Nephron (organoid): ENCODE measurements around the gene KCTD15.

Source experiments
- H3K27ac Mint-ChIP-seq, 3 experiments: 2 replicates each; pipeline ENCODE4 v1.8.0; 2020; ENCODE audit warnings: mixed read lengths in 3 of 3, mild to moderate bottlenecking in 2 of 3, moderate library complexity in 1 of 3
- H3K27me3 Mint-ChIP-seq: 2 replicates; pipeline ENCODE4 v1.8.0; 2021; ENCODE audit warnings: low read depth, mild to moderate bottlenecking, moderate library complexity, mixed read lengths
- H3K36me3 Mint-ChIP-seq: 2 replicates; pipeline ENCODE4 v1.8.0; 2020; ENCODE audit warnings: low read depth, mixed read lengths
- H3K4me1 Mint-ChIP-seq: 2 replicates; pipeline ENCODE4 v1.8.0; 2020; ENCODE audit warnings: mixed read lengths
- H3K4me3 Mint-ChIP-seq, 3 experiments: 2 replicates each; pipeline ENCODE4 v1.8.0; 2020; ENCODE audit warnings: mild to moderate bottlenecking in 3 of 3, mixed read lengths in 3 of 3, moderate library complexity in 2 of 3
- H3K9me3 Mint-ChIP-seq: 2 replicates; pipeline ENCODE4 v1.8.0; 2020; ENCODE audit warnings: mixed read lengths
- CTCF ChIP-seq, 3 experiments: fragments of 200-600 bp; sonication (generic); IDR thresholded peaks; one replicate each; pipeline ENCODE4 v1.5.0; 2021; ENCODE audit warnings: antibody characterized with exemption in 3 of 3; ENCODE audit not compliant: unreplicated experiment in 3 of 3

Gene KCTD15

GRCh38 chr19:33826521-33826920 is 29.9 kb downstream of the KCTD15 start:
- no peak for TF ChIP-seq CTCF (IDR thresholded peaks at IDR 0.05; ENCODE audit: unreplicated experiment in 3 of 3)
- no peaks in the 10 kb centered on the region for H3K4me1 Mint-ChIP-seq
- no peak overlapping the region for H3K27ac Mint-ChIP-seq
- peaks cover 27% of the 10 kb centered on the region for H3K27me3 Mint-ChIP-seq
- H3K4me3 Mint-ChIP-seq, result no peak overlapping the region
- no peaks in the 10 kb centered on the region for H3K36me3 Mint-ChIP-seq
- no peaks in the 10 kb centered on the region for H3K9me3 Mint-ChIP-seq

GRCh38 chr19:33828266-33829075 is 31.8 kb downstream of the KCTD15 start:
- no peaks in the 10 kb centered on the region for H3K4me1 Mint-ChIP-seq
- H3K4me3 Mint-ChIP-seq, result no peak overlapping the region
- H3K36me3 Mint-ChIP-seq, result no peaks in the 10 kb centered on the region
- no peak for TF ChIP-seq CTCF (IDR thresholded peaks at IDR 0.05; ENCODE audit: unreplicated experiment in 3 of 3)
- peaks cover 24% of the 10 kb centered on the region for H3K27me3 Mint-ChIP-seq
- H3K27ac Mint-ChIP-seq, result no peak overlapping the region
- no peaks in the 10 kb centered on the region for H3K9me3 Mint-ChIP-seq

- H3K4me3 Mint-ChIP-seq, result no peak overlapping the region
- H3K9me3 Mint-ChIP-seq, result no peaks in the 10 kb centered on the region
- H3K27me3 Mint-ChIP-seq, result peaks cover 20% of the 10 kb centered on the region
- no peaks in the 10 kb centered on the region for H3K36me3 Mint-ChIP-seq
- H3K27ac Mint-ChIP-seq, result no peak overlapping the region
- no peaks in the 10 kb centered on the region for H3K4me1 Mint-ChIP-seq
- no peak for TF ChIP-seq CTCF (IDR thresholded peaks at IDR 0.05; ENCODE audit: unreplicated experiment in 3 of 3)
Measured at GRCh38 chr19:33830264-33830663, 33.6 kb downstream of the KCTD15 start.

GRCh38 chr19:33831825-33832224 is 35.2 kb downstream of the KCTD15 start:
- H3K27ac Mint-ChIP-seq, result peak overlapping the region in 1 of 3 experiments; percentile 14
- no peaks in the 10 kb centered on the region for H3K36me3 Mint-ChIP-seq
- H3K4me3 Mint-ChIP-seq, result no peak overlapping the region
- H3K27me3 Mint-ChIP-seq, result peaks cover 14% of the 10 kb centered on the region
- no peaks in the 10 kb centered on the region for H3K4me1 Mint-ChIP-seq
- TF ChIP-seq CTCF (IDR thresholded peaks at IDR 0.05; ENCODE audit: unreplicated experiment in 3 of 3), result no peak
- H3K9me3 Mint-ChIP-seq, result no peaks in the 10 kb centered on the region

GRCh38 chr19:33832633-33833032 is 36.0 kb downstream of the KCTD15 start:
- Mint-ChIP-seq H3K36me3 (no peaks in the 10 kb centered on the region), H3K27me3 (peaks cover 14% of the 10 kb centered on the region), H3K4me3 (no peak overlapping the region), H3K27ac (no peak overlapping the region), H3K9me3 (no peaks in the 10 kb centered on the region), H3K4me1 (no peaks in the 10 kb centered on the region)
- no peak for TF ChIP-seq CTCF (IDR thresholded peaks at IDR 0.05; ENCODE audit: unreplicated experiment in 3 of 3)

GRCh38 chr19:33840382-33840781 is 43.7 kb downstream of the KCTD15 start:
- Mint-ChIP-seq H3K9me3 (no peaks in the 10 kb centered on the region), H3K4me3 (no peak overlapping the region), H3K36me3 (no peaks in the 10 kb centered on the region), H3K4me1 (no peaks in the 10 kb centered on the region), H3K27me3 (peaks cover 12% of the 10 kb centered on the region), H3K27ac (no peak overlapping the region)
- TF ChIP-seq CTCF (IDR thresholded peaks at IDR 0.05; ENCODE audit: unreplicated experiment in 3 of 3), result no peak
